CD4-positive, alpha-beta T cell treated with Interleukin-4 for 1 hour (primary cell): ENCODE data around the gene EXOC3L4.

ENCODE experiments used
- DNase-seq, 2 donors: peaks; one replicate each; pipeline ENCODE4 v3.0.0-alpha.2; 2020 to 2022

The EXOC3L4 gene

GRCh38 chr14:103122947-103123633 is 28.6 kb downstream of the EXOC3L4 start, which contains the start of gene TNFAIP2:
Gene TNFAIP2 (plus strand): TSS chr14:103123461. CDS start chr14:103126458, 2,997 bp downstream.
- DNase-seq, result peak in 1 of 2 donors; percentile 36

DNA sequence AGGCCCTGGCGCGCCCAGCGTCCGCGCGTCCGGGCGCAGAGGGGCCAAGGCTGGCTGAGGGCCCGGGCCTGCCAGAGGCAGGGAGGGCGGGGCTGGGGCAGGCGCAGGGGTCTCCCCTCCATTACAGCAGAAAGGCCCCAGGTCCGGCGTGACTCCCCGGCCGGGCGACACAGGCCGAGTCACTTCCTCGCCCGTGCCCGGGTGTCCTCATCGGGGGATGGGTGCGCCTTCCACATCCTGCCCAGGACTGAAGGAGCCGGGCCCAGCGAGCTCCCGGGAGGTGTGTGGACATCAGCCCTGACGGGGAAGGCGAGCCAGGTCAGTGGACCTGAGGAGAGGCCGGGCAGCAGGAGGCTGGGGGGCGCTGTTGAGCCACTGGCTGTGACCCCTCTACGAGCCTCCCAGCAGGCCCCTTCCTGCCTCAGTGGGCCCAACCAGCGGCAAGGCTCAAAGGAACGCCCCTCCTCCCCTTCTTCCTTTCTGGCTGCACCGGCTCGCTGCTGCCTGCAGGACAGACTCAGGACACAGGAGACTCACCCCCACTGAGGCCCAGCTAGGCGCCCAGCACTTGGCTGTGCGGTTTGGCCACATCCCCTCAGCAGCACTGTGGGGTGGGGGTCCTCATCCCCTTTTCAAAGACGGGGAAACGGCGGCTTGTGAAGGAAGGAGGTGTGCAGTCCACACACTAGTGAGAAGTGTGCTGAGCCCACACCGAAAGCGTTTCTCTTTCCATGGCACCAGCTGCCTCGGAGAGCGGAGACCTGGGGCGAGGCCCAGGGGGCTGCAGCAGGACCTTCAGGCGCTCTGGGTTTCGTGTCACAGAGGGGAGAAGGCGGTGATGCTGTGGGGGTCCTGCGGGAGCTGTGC is 29.3 kb downstream of the EXOC3L4 start:
- no peak for DNase-seq

DNA sequence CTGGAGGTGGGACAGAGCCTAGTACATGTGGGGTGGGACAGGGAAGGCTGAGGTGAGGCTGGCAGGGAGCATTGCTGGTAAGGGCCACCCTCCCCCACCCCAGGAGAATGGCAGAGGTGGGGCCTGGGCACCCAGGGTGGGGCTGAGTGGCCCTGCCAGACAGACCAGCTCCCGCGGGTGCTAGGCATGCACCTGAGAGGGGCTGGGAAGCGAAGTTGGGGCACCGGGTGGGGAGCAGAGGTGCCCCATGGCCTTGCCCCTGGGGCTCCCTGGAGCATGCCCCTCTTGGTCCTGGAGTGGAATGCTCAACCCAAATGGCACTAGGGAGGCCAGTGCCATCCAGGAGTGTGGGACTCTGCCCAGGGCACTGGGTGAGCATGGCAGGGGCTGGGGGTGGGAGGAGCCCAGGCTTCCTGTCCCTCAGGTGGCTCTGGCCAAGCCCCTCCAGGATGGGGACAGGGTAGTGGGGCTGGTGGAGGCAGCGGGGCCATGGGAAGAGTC is 30.0 kb downstream of the EXOC3L4 start:
- no peak for DNase-seq

- no peak for DNase-seq
These were observed 30.9 kb downstream of the EXOC3L4 start for GRCh38 chr14:103125098-103126070.

- no peak for DNase-seq
These were observed 31.8 kb downstream of the EXOC3L4 start for GRCh38 chr14:103126088-103126872.

- DNase-seq, result no peak
These were observed 32.4 kb downstream of the EXOC3L4 start for GRCh38 chr14:103126873-103127304.

GRCh38 chr14:103127356-103127755 is 32.8 kb downstream of the EXOC3L4 start:
- DNase-seq, result no peak

- no peak for DNase-seq
These were observed 33.5 kb downstream of the EXOC3L4 start for GRCh38 chr14:103127861-103128598.

- DNase-seq, result no peak
These were observed 34.2 kb downstream of the EXOC3L4 start for GRCh38 chr14:103128631-103129300.

- DNase-seq, result no peak
These were observed 34.9 kb downstream of the EXOC3L4 start for GRCh38 chr14:103129301-103130016.

DNA sequence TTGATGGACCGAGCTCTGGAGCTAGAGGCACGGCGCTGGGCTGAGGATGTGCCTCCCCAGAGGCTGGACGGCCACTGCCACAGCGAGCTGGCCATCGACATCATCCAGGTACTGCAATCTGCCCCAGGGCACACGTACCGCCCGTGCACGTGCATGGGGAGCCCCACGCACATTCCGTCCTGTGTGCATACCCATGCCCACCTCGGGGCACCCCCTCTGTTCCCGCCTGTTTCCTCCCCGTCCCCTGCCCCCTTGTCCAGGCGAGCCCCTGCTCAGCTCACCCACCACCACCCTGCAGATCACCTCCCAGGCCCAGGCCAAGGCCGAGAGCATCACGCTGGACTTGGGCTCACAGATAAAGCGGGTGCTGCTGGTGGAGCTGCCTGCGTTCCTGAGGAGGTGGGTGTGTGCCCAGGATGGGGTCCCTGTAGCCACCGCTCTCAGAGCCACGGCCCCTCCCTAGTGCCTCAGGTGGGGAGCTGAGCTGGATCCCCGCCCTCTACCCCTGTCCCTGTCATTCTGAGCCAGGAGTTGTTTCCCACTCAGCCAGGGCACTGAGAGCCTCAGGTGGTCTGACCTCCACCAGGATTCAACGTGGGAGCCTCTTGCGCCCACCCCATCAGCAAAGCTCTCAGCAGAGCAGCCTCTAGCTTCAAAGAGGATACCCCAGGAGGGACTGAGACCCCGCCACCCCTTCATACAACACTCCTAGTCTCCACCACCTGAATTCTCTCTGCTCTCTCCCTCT is 35.7 kb downstream of the EXOC3L4 start:
- no peak for DNase-seq

GRCh38 chr14:103130965-103131364 is 36.4 kb downstream of the EXOC3L4 start:
- DNase-seq, result no peak

GRCh38 chr14:103131580-103131979 is 37.1 kb downstream of the EXOC3L4 start:
- DNase-seq, result no peak

DNA sequence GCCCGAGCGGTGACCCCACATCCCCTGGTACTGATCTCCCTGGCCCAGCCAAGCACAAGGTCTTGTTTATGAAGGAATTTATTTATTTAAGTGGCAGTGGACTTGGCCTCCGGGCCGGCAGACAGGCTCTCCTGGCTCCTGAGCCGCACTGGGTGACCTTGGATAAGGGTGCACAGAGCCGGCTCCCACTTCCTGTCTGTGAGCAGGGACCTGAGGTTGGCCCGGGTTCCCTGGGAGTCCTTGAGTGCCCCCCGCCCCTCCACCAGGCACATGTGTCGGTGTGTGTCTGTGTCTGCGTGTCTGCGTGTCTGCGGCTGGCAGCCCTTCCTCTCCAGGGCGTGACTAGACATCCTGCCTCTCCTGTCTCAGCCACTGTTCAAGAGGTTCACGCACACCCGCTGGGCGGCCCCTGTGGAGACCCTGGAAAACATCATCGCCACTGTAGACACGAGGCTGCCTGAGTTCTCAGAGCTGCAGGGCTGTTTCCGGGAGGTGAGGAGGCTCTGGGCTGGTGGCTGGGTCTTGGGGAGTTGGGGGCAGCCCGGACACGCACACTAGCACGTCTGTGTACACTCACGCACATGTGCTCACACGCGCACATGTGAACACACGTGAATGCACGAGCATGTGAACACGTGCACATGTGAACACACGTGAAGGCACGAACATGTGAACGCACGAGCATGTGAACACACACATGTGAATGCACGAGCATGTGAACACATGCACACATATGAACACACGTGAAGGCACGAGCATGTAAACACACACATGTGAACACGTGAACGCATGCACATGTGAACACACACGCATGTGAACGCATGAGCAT is 38.1 kb downstream of the EXOC3L4 start:
- no peak for DNase-seq

GRCh38 chr14:103133210-103134140 is 39.0 kb downstream of the EXOC3L4 start:
- no peak for DNase-seq

GRCh38 chr14:103134405-103134804 is 39.9 kb downstream of the EXOC3L4 start:
- DNase-seq, result no peak

GRCh38 chr14:103134919-103135318 is 40.4 kb downstream of the EXOC3L4 start:
- DNase-seq, result no peak
